Thymus (tissue), 11 donors: Measurements from ENCODE around the gene SLC35G4. TPM values are rescaled to one million over a fixed set of nuclear protein-coding genes. Genes with fewer than 3 reads are reported as not detected.

Experiments
- DNase-seq, 9 donors: peaks; one replicate each; pipeline ENCODE4 v3.0.0-alpha.2; 2013; ENCODE audit warnings: low spot score in 9 of 9, low read depth in 6 of 9, missing footprints in 1 of 9
- H3K27ac ChIP-seq, 2 donors: one replicate each; pipeline ENCODE4 v1.5.1; 2013; ENCODE audit warnings: control low read depth in 1 of 2, low read depth in 1 of 2, low read length in 1 of 2, mild to moderate bottlenecking in 1 of 2, moderate library complexity in 1 of 2
- H3K27me3 ChIP-seq, 2 donors: one replicate each; pipeline ENCODE4 v1.5.1; 2013; ENCODE audit warnings: low read length in 1 of 2; ENCODE audit not compliant: control insufficient read depth in 2 of 2, insufficient read depth in 1 of 2
- H3K36me3 ChIP-seq, 2 donors: one replicate each; pipeline ENCODE4 v1.5.1; 2013; ENCODE audit warnings: low read length in 1 of 2, mild to moderate bottlenecking in 1 of 2, moderate library complexity in 1 of 2; ENCODE audit not compliant: control insufficient read depth in 2 of 2, insufficient read depth in 2 of 2
- H3K4me1 ChIP-seq, 2 donors: one replicate each; pipeline ENCODE4 v1.5.1; 2013; ENCODE audit warnings: low read length in 2 of 2; ENCODE audit not compliant: control insufficient read depth in 2 of 2, insufficient read depth in 2 of 2
- H3K4me3 ChIP-seq, 2 donors: one replicate each; pipeline ENCODE4 v1.5.1; 2013; ENCODE audit warnings: low read length in 2 of 2, control low read depth in 1 of 2, mild to moderate bottlenecking in 1 of 2
- H3K9me3 ChIP-seq, 2 donors: one replicate each; pipeline ENCODE4 v1.5.1; 2013; ENCODE audit warnings: low read length in 1 of 2, mild to moderate bottlenecking in 1 of 2; ENCODE audit not compliant: control insufficient read depth in 2 of 2, insufficient read depth in 1 of 2
- WGBS: extraction: QIAGEN DNeasy Blood & Tissue Kit; methylation state at CpG from one replicate; pipeline ENCODE4 v1.1.7; 2013; 5-methylcytosine and 5-hydroxymethylcytosine counted together
- polyA plus RNA-seq: library from polyadenylated mRNA; stranded (reverse); fragments of 200-250 nt; gene quantifications from one replicate; pipeline ENCODE4 v1.2.3, GENCODE V29; 2013
- total RNA-seq: library from RNA; stranded (reverse); fragments of 120-200 nt; gene quantifications from one replicate; pipeline ENCODE4 v1.2.4, GENCODE V29; 2013
- donor health status: healthy.

The SLC35G4 gene
- total and polyA plus RNA-seq, 2 donors = 0.05 TPM; not detected in 1

DNA sequence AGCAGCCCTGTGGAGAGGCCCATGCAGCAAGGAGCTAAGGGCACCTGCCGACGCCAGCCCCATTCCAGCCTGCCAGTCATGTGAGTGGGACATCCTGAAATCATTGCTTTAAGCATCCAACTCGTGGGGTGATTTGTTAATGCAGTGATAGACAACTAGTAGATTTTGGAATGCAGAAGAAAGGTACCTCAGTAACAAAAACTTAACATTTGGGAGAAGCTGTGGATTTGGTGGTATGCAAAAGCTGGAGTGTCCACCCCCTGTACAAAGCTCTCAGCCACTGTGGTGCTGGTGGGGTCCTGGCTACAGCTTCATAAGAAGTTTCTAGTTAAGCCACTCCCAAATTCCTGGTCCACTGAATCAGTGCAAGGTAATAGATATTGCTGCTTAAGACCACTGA lies 42.5 kb downstream of the SLC35G4 start:
- Histone ChIP-seq H3K27me3 (peaks cover 2 to 23% of the 10 kb centered on the region in 2 donors), H3K9me3 (peaks cover 0 to 9% of the 10 kb centered on the region in 2 donors), H3K4me3 (no peak overlapping the region), H3K27ac (no peak overlapping the region), H3K36me3 (no peaks in the 10 kb centered on the region), H3K4me1 (peaks cover 0 to 5% of the 10 kb centered on the region in 2 donors)
- 84% methylated on average over 3 of the region's 3 CpGs for WGBS
- no peak for DNase-seq

DNA sequence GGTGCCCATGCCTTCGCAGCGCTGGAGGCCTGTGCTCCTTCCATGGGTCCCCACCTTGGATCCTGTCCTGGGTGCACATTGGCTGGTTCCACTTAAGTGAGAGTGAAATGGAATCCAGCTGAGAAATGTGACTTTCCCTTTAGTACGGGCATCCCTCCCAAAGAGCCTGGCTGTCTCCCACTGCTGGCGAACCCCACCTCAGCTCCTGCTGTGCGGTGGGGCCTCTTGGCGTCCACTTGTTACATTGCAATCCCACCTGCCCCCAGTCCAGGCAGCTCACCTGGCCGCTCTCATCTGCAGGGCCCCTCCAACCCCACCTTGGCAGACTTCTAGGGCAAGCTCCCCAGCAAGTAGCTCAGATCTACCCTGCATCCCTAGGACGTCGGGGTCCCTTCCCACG lies 44.1 kb downstream of the SLC35G4 start:
- Histone ChIP-seq H3K4me1 (peaks cover 0 to 5% of the 10 kb centered on the region in 2 donors), H3K9me3 (no peaks in the 10 kb centered on the region), H3K36me3 (no peaks in the 10 kb centered on the region), H3K27me3 (peaks cover 2 to 29% of the 10 kb centered on the region in 2 donors), H3K27ac (no peak overlapping the region), H3K4me3 (no peak overlapping the region)
- 96% methylated on average over 10 of the region's 10 CpGs for WGBS
- DNase-seq = no peak

DNA sequence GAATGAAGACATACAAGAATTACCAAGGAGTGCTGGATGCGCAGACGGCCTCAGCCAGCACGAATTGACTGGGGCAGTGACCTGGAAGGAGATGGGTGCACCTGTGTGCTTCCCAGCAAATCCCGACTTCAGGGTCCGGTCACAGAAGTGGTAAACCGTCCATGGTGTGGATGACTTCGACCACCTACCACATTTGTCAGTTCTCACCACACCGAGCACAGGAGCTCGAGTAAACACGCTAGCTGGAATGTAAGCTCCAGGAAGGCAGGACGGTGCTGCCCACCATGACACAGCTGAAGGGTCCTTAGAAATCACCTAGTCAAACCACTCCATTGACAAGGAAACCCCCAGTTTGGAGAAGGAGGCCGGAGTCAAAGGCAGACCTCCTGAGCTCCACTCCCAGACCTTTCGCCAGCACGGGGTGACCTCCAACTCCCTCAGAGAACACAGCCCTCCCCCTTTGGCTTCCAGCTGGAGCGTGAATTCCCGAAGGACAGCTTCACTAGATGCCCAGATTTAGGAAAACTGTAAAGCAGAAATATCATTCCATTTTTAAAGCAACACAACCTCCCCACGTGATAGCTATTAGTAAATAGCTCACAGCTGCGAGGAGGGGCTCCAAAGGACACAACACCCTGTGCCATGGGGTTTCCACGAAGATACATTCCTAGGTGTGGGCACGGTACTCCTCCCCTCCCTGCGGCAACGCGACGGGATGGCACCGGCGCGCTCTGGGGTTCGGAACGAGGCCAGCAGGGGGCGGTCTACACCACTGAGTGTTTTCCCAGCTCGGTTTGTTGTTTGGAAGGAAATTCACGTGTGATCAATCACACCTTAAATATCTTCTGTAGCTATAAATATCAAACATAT lies 45.6 kb downstream of the SLC35G4 start:
- peaks cover 0 to 5% of the 10 kb centered on the region in 2 donors for H3K4me1 ChIP-seq
- H3K27me3 ChIP-seq = peaks cover 2 to 29% of the 10 kb centered on the region in 2 donors
- H3K27ac ChIP-seq = no peak overlapping the region
- 43% methylated on average over 32 of the region's 32 CpGs for WGBS
- no peaks in the 10 kb centered on the region for H3K36me3 ChIP-seq
- peak in 8 of 9 donors; percentile 3 to 50 (median 15) for DNase-seq
- H3K4me3 ChIP-seq = no peak overlapping the region
- no peaks in the 10 kb centered on the region for H3K9me3 ChIP-seq

DNA sequence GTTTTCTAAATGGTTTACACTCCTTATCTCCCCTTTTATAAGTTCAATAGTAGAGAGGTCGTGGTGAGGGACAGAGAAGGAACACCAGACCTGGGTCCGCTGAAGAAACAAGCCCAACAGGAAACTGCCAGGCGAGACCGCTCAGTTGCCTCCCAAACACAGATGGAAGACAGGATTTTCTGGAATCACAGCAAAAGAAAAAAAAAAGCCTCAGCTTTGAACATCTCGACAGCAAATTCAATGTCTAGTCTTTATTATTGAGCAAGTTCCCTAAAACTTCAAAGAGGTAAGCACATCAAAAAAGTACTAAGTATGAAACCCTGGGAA lies 46.2 kb downstream of the SLC35G4 start:
- Histone ChIP-seq H3K4me1 (peaks cover 0 to 5% of the 10 kb centered on the region in 2 donors), H3K27ac (no peak overlapping the region), H3K36me3 (no peaks in the 10 kb centered on the region), H3K4me3 (no peak overlapping the region), H3K27me3 (peaks cover 2 to 29% of the 10 kb centered on the region in 2 donors), H3K9me3 (no peaks in the 10 kb centered on the region)
- WGBS = 11% methylated on average over 5 of the region's 5 CpGs
- DNase-seq = no peak

- WGBS = 92% methylated on average over 9 of the region's 9 CpGs
- Histone ChIP-seq H3K9me3 (no peaks in the 10 kb centered on the region), H3K27ac (no peak overlapping the region), H3K36me3 (no peaks in the 10 kb centered on the region), H3K4me1 (peaks cover 0 to 5% of the 10 kb centered on the region in 2 donors), H3K4me3 (no peak overlapping the region), H3K27me3 (peaks cover 2 to 24% of the 10 kb centered on the region in 2 donors)
- no peak for DNase-seq
These were observed 47.8 kb downstream of the SLC35G4 start for GRCh38 chr18:11657152-11657551.

DNA sequence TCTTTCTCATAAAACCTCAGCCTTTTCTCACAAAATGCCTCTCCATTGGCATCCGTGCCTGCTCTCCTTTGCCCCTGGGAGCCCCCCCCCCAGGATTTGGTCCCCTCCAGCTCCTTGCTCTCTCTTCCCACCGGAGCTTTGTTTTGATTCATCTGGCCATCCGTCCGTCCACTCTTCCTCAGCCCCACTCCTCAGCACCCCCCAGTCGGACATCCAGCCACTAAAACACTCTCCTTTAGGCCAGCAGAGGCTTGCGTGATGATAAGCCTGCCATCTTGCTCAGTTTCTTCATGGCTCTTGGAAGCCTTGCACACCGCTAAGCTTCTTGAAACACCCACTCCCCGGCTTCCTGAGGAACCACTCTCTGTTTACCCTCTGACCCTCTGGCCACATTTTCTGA lies 48.2 kb downstream of the SLC35G4 start:
- DNase-seq = no peak
- peaks cover 2 to 24% of the 10 kb centered on the region in 2 donors for H3K27me3 ChIP-seq
- 95% methylated on average over 8 of the region's 8 CpGs for WGBS
- no peak overlapping the region for H3K27ac ChIP-seq
- H3K4me1 ChIP-seq = peaks cover 0 to 5% of the 10 kb centered on the region in 2 donors
- H3K9me3 ChIP-seq = no peaks in the 10 kb centered on the region
- no peaks in the 10 kb centered on the region for H3K36me3 ChIP-seq
- H3K4me3 ChIP-seq = no peak overlapping the region

DNA sequence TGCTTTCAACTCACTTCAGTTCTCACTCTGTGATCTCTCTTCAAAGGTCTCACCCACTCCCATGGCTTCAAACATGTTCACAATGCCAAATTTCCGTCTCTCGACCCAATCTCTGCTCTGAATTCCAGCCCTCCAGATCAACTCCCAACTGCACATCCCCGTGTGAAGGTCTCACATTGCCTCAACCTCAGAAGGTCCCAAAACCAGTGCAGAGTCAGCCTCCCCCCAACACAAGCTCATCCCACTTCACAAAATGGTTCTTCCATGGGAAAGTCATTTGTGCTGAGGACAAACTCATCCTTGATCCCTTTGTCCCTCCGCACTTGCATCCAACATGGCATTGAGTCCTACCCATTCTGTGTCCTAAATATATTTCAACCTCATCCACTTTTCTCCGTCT lies 48.6 kb downstream of the SLC35G4 start:
- WGBS = 97% methylated on average over 5 of the region's 5 CpGs
- Histone ChIP-seq H3K36me3 (no peaks in the 10 kb centered on the region), H3K27me3 (peaks cover 2 to 24% of the 10 kb centered on the region in 2 donors), H3K9me3 (no peaks in the 10 kb centered on the region), H3K27ac (no peak overlapping the region), H3K4me1 (peaks cover 0 to 5% of the 10 kb centered on the region in 2 donors), H3K4me3 (no peak overlapping the region)
- no peak for DNase-seq

DNA sequence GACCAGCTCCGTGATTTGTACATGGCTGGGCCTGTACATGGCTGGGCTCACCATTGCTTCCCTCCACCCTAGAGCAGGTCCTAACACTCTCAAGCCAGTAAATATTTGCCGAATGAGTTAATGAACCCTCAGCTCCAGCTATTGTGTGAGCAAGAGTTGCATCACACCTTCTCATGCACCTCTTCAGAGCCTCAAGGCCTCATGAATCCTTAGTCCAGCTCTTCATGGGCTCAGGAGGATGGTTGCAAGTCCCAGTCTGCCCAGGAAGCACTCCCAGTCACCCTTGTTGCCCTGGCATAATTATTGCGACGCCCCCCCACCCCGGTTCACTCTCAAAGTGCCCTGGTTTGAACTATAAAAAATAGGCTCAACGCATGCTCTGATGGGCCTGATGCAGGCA lies 49.6 kb downstream of the SLC35G4 start:
- no peak for DNase-seq
- no peak overlapping the region for H3K4me3 ChIP-seq
- peaks cover 0 to 23% of the 10 kb centered on the region in 2 donors for H3K27me3 ChIP-seq
- no peaks in the 10 kb centered on the region for H3K9me3 ChIP-seq
- H3K27ac ChIP-seq = no peak overlapping the region
- peaks cover 0 to 5% of the 10 kb centered on the region in 2 donors for H3K4me1 ChIP-seq
- WGBS = 95% methylated on average over 6 of the region's 6 CpGs
- H3K36me3 ChIP-seq = no peaks in the 10 kb centered on the region
